ENCODE data around the gene MAN2A1. TPM values are rescaled to one million over a fixed set of nuclear protein-coding genes. Genes with fewer than 3 reads are reported as not detected.

MAN2A1 gene
- total and polyA plus RNA-seq, 7 experiments from 2014 or later = 24.9 to 107 (median 56.4) TPM

DNA sequence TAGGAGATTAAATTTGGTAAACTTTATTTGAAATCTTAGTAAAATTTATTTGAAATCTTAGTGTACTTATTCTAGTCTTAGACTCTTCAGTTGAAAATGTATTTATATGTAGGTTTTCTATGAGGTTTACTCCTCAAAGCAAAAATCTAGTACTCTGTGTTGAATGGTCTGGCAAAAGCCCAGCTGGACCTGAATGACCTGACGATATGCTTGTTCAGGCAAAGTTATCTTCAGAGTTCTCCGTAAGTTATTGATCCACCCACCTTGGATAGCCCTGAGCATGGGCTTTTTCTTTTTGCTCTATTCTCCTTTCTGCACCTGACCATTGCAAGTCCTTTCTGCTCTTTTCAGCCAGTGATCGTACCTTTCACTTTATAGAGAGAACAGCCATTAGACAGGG is 158.4 kb downstream of the MAN2A1 start:
- peak overlapping the region; percentile 4 for H3K4me3 ChIP-seq (ENCODE audit: low read length)
- H3K4me1 ChIP-seq (ENCODE audit: control insufficient read depth in 2 of 2, insufficient read depth in 2 of 2, low read length in 2 of 2) = peaks cover 42 to 44% of the 10 kb centered on the region in 2 donors
- H3K27ac Mint-ChIP-seq = peak overlapping the region in 8 of 9 donors; percentile 81 to 93 (median 88)
- no peak for ATAC-seq
- H3K36me3 ChIP-seq (ENCODE audit: control insufficient read depth in 2 of 3, insufficient read depth in 3 of 3, low read length in 3 of 3) = peaks cover 0 to 10% (median 10%) of the 10 kb centered on the region in 3 experiments
- peaks cover 27 to 74% (median 61%) of the 10 kb centered on the region in 5 donors for H3K36me3 Mint-ChIP-seq
- no peaks in the 10 kb centered on the region for H3K9me3 ChIP-seq (ENCODE audit: control insufficient read depth in 2 of 3, low read length in 3 of 3)
- ChIA-PET POLR2A (interaction anchor here (0.9 to 3.1 kb wide), 5 partner anchors 9 to 182 kb away, joined by 3 to 13 read pairs (median 4); no protein-coding TSS in a partner anchor), CTCF (interaction anchor here (1.3 kb wide), 1 partner anchor 18 kb away, joined by 3 read pairs; no protein-coding TSS in a partner anchor)
- H3K4me3 Mint-ChIP-seq = peak overlapping the region in 8 of 10 donors; percentile 12 to 85 (median 65)
- H3K4me1 Mint-ChIP-seq = peaks cover 32 to 94% (median 74%) of the 10 kb centered on the region in 7 donors
- peaks cover 0 to 27% (median 7%) of the 10 kb centered on the region in 11 donors for H3K9me3 Mint-ChIP-seq
- H3K27me3 ChIP-seq (ENCODE audit: control insufficient read depth in 2 of 2, insufficient read depth in 2 of 2, low read length in 2 of 2) = no peaks in the 10 kb centered on the region
- H3K27me3 Mint-ChIP-seq = no peaks in the 10 kb centered on the region
- DNase-seq = no peak
- intact Hi-C loops (cut with micrococcal nuclease) = no loop called here
- peak overlapping the region; percentile 23 for H3K27ac ChIP-seq (ENCODE audit: low read depth, low read length)

DNA sequence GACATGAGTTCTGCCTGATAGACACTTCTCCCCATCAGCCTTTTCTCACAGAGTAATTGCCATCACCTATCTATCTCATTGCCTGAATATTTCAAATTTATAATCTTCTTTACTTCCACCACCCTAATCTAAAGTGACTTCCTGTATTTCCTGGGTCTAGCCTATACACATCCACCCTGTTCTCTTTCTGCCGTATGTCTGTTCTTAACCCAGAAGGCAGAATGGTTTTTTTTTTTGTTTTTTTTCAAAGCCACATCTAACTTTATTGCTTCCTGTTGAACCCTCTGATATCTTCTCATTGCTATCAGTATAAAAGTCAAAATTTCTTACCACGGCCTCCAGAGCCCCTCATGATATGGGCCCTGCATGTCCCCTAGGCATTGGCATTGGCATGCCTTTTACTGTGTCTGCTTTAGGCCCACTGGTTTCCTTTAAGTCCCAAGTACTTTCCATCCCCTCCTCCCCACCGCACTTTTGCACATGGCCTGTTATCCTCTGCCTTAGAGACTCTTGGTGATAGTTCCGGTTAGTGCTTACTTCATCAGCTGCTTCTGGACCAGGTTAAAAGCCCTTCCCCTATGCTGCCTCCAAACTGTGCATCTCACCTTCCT is 159.9 kb downstream of the MAN2A1 start:
- POLR2A ChIA-PET = interaction anchor here (1.0 to 3.1 kb wide), 5 partner anchors 7 to 154 kb away, joined by 3 to 13 read pairs (median 4); no protein-coding TSS in a partner anchor
- peak overlapping the region; percentile 23 for H3K27ac ChIP-seq (ENCODE audit: low read depth, low read length)
- peak overlapping the region; percentile 5 to 85 (median 68) for H3K4me3 Mint-ChIP-seq
- ATAC-seq (peak; percentile 69), DNase-seq (peak in 6 of 9 donors; percentile 37 to 59 (median 46))
- no peaks in the 10 kb centered on the region for H3K27me3 Mint-ChIP-seq
- peaks cover 0 to 27% (median 7%) of the 10 kb centered on the region in 11 donors for H3K9me3 Mint-ChIP-seq
- H3K9me3 ChIP-seq (ENCODE audit: control insufficient read depth in 2 of 3, low read length in 3 of 3) = no peaks in the 10 kb centered on the region
- peaks cover 0 to 8% (median 4%) of the 10 kb centered on the region in 3 experiments for H3K36me3 ChIP-seq (ENCODE audit: control insufficient read depth in 2 of 3, insufficient read depth in 3 of 3, low read length in 3 of 3)
- H3K27ac Mint-ChIP-seq = peak overlapping the region in 8 of 9 donors; percentile 81 to 93 (median 88)
- intact Hi-C loops (cut with micrococcal nuclease) = loop anchor here in 1 of 2 donors (1.0 to 10.0 kb wide), 5 partner anchors 8 to 885 kb away; partner anchors contain the start of gene SLC25A46
- peaks cover 44 to 47% of the 10 kb centered on the region in 2 donors for H3K4me1 ChIP-seq (ENCODE audit: control insufficient read depth in 2 of 2, insufficient read depth in 2 of 2, low read length in 2 of 2)
- no peak overlapping the region for H3K4me3 ChIP-seq (ENCODE audit: low read length)
- peaks cover 27 to 59% (median 58%) of the 10 kb centered on the region in 5 donors for H3K36me3 Mint-ChIP-seq
- H3K4me1 Mint-ChIP-seq = peaks cover 32 to 94% (median 84%) of the 10 kb centered on the region in 7 donors
- H3K27me3 ChIP-seq (ENCODE audit: control insufficient read depth in 2 of 2, insufficient read depth in 2 of 2, low read length in 2 of 2) = no peaks in the 10 kb centered on the region
- CTCF ChIA-PET = no interaction called here

DNA sequence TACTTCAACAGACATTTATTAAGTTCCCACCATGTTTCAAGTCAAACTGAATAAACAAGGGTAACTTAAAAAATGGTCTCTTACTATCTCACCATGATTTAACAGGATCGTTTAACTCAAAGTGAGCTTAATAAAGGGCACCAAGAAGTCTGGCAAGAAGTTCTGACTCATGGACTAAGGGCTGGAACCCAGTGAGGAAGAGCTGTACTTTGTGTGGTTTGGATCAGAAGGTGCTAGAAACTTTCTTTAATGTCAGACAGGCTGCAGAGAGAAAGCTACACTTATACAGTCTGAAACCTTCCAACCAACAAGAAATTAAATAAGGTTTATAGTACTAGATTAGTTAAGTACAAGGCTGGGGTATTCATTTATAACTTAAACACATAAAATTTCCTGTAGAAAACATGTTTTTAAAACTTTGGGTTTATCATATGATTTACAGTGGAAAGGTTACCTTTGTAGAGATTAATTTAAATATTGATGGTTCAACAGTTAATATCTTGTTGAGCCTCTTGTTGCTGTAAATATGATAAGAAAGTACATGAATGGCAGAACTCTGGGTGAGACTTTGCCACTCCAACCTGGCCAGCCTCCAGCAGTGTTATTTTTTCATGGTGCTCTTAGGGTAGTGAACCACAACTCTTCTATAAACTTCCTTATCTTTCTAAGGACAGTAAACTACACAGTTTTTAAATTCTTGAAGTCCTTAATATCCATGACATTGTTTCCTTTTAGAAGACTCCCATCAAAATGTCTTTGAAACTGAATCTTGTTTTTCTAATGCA is 162.8 kb downstream of the MAN2A1 start:
- Mint-ChIP-seq H3K9me3 (peaks cover 0 to 19% (median 7%) of the 10 kb centered on the region in 11 donors), H3K36me3 (peaks cover 13 to 53% (median 34%) of the 10 kb centered on the region in 5 donors), H3K27me3 (no peaks in the 10 kb centered on the region), H3K4me3 (peak overlapping the region in 8 of 10 donors; percentile 9 to 75 (median 23)), H3K27ac (peak overlapping the region in 8 of 9 donors; percentile 63 to 97 (median 84)), H3K4me1 (peaks cover 47 to 99% (median 91%) of the 10 kb centered on the region in 7 donors)
- ChIA-PET CTCF (interaction anchor here (0.9 kb wide), 1 partner anchor 202 kb away, joined by 3 read pairs; no protein-coding TSS in a partner anchor), POLR2A (interaction anchor here (0.7 to 4.6 kb wide), 8 partner anchors 8 to 163 kb away, joined by 3 to 20 read pairs (median 4); partner anchors contain the start of gene MAN2A1)
- intact Hi-C loops (cut with micrococcal nuclease) = loop anchor here in 1 of 2 donors (10.0 kb wide), 2 partner anchors 438 to 882 kb away; partner anchors contain the start of gene SLC25A46
- ATAC-seq (no peak), DNase-seq (no peak)
- peaks cover 61 to 71% of the 10 kb centered on the region in 2 donors for H3K4me1 ChIP-seq (ENCODE audit: control insufficient read depth in 2 of 2, insufficient read depth in 2 of 2, low read length in 2 of 2)
- H3K36me3 ChIP-seq (ENCODE audit: control insufficient read depth in 2 of 3, insufficient read depth in 3 of 3, low read length in 3 of 3) = peaks cover 0 to 3% (median 0%) of the 10 kb centered on the region in 3 experiments
- no peak overlapping the region for H3K4me3 ChIP-seq (ENCODE audit: low read length)
- no peak overlapping the region for H3K27ac ChIP-seq (ENCODE audit: low read depth, low read length)
- no peaks in the 10 kb centered on the region for H3K27me3 ChIP-seq (ENCODE audit: control insufficient read depth in 2 of 2, insufficient read depth in 2 of 2, low read length in 2 of 2)
- H3K9me3 ChIP-seq (ENCODE audit: control insufficient read depth in 2 of 3, low read length in 3 of 3) = no peaks in the 10 kb centered on the region

DNA sequence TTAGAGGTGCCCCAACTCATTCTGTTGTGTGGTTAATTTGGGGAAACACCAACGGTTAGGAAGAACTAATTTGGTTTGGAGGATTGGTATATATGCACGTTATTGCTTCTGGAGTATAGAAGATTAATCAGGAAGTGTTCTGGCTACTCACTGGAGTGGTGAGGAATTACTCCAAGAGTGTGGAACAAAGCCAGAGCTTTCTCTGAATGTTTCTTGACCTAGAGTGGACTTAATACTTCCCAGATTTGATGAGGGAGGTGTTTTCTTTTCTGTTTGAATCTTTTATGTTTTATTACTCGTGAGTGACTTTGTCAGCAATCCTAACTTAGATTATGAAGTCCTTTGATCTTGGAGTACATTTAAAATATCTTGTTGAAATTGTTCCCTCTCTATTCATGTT is 163.7 kb downstream of the MAN2A1 start:
- Mint-ChIP-seq H3K9me3 (peaks cover 0 to 17% (median 6%) of the 10 kb centered on the region in 11 donors), H3K27ac (peak overlapping the region in 8 of 9 donors; percentile 63 to 97 (median 82)), H3K4me3 (peak overlapping the region in 3 of 10 donors; percentile 32 to 67 (median 37)), H3K36me3 (peaks cover 11 to 54% (median 30%) of the 10 kb centered on the region in 5 donors), H3K4me1 (peaks cover 52 to 99% (median 94%) of the 10 kb centered on the region in 7 donors), H3K27me3 (no peaks in the 10 kb centered on the region)
- Histone ChIP-seq H3K27ac (ENCODE audit: low read depth, low read length) (no peak overlapping the region), H3K36me3 (ENCODE audit: control insufficient read depth in 2 of 3, insufficient read depth in 3 of 3, low read length in 3 of 3) (peaks cover 0 to under 1% (median 0%) of the 10 kb centered on the region in 3 experiments), H3K9me3 (ENCODE audit: control insufficient read depth in 2 of 3, low read length in 3 of 3) (no peaks in the 10 kb centered on the region), H3K4me3 (ENCODE audit: low read length) (no peak overlapping the region), H3K4me1 (ENCODE audit: control insufficient read depth in 2 of 2, insufficient read depth in 2 of 2, low read length in 2 of 2) (peaks cover 64 to 75% of the 10 kb centered on the region in 2 donors), H3K27me3 (ENCODE audit: control insufficient read depth in 2 of 2, insufficient read depth in 2 of 2, low read length in 2 of 2) (no peaks in the 10 kb centered on the region)
- POLR2A ChIA-PET = interaction anchor here (0.7 to 4.6 kb wide), 4 partner anchors 13 to 164 kb away, joined by 3 to 20 read pairs (median 5); partner anchors contain the start of gene MAN2A1
- DNase-seq (no peak), ATAC-seq (no peak)
- CTCF ChIA-PET = no interaction called here
- intact Hi-C loops (cut with micrococcal nuclease) = loop anchor here in 1 of 2 donors (10.0 kb wide), 2 partner anchors 439 to 881 kb away; partner anchors contain the start of gene SLC25A46

DNA sequence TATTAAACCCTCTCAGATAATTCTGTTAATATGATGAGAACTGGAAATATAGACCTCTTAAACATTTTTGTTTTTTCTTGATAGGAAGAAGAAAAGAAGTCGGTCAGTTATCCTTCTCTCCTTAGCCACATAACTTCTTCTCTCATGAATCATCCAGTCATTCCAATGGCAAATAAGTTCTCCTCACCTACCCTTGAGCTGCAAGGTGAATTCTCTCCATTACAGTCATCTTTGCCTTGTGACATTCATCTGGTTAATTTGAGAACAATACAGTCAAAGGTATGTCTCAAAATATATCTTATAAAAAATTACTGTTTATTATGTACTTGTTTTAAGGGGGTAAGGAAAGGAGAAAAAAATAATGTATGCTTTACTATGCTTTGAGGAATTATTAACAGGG is 165.3 kb downstream of the MAN2A1 start:
- peak overlapping the region; percentile 46 for H3K27ac ChIP-seq (ENCODE audit: low read depth, low read length)
- Mint-ChIP-seq H3K36me3 (peaks cover 6 to 43% (median 32%) of the 10 kb centered on the region in 5 donors), H3K4me3 (peak overlapping the region in 3 of 10 donors; percentile 6 to 70 (median 41)), H3K4me1 (peaks cover 39 to 99% (median 93%) of the 10 kb centered on the region in 7 donors), H3K27ac (peak overlapping the region in 8 of 9 donors; percentile 56 to 97 (median 89)), H3K9me3 (peaks cover 0 to 5% (median 0%) of the 10 kb centered on the region in 11 donors), H3K27me3 (no peaks in the 10 kb centered on the region)
- intact Hi-C loops (cut with micrococcal nuclease) = loop anchor here in 1 of 2 donors (10.0 kb wide), 2 partner anchors 440 to 880 kb away; partner anchors contain the start of gene SLC25A46
- H3K4me3 ChIP-seq (ENCODE audit: low read length) = no peak overlapping the region
- CTCF ChIA-PET = no interaction called here
- POLR2A ChIA-PET = interaction anchor here (0.7 to 4.6 kb wide), 4 partner anchors 16 to 166 kb away, joined by 3 to 21 read pairs (median 12); partner anchors contain the start of gene MAN2A1
- ATAC-seq (no peak), DNase-seq (no peak)
- H3K4me1 ChIP-seq (ENCODE audit: control insufficient read depth in 2 of 2, insufficient read depth in 2 of 2, low read length in 2 of 2) = peaks cover 61 to 71% of the 10 kb centered on the region in 2 donors
- H3K27me3 ChIP-seq (ENCODE audit: control insufficient read depth in 2 of 2, insufficient read depth in 2 of 2, low read length in 2 of 2) = no peaks in the 10 kb centered on the region
- no peaks in the 10 kb centered on the region for H3K9me3 ChIP-seq (ENCODE audit: control insufficient read depth in 2 of 3, low read length in 3 of 3)
- H3K36me3 ChIP-seq (ENCODE audit: control insufficient read depth in 2 of 3, insufficient read depth in 3 of 3, low read length in 3 of 3) = no peaks in the 10 kb centered on the region

All from naive thymus-derived CD4-positive, alpha-beta T cell (primary cell).